Measurements from ENCODE around the gene JMY. TPM values are rescaled to one million over a fixed set of nuclear protein-coding genes. Genes with fewer than 3 reads are reported as not detected.

Gene JMY
- polyA plus RNA-seq, 1 of the 3 experiments (the other 2 are of a cell fraction): 1.7 TPM

DNA sequence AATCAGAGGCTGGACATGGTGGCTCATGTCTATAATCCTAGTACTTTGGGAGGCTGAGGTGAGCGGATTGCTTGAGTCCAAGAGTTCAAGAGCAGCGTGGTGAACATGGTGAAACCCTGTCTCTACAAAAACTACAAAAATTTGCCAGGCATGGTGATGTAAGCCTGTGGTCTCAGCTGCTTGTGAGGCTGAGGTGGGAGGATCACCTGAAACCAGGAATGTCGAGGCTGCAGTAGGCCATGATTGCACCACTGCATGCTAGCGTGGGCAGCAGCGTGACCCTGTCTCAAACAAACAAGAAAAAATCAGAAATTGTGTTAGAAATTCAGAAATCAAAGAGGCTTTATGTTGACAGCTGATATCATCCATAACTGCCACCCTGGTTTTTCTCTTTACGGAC is 21.4 kb downstream of the JMY start:
- DNase-seq: no peak
- WGBS (ENCODE audit: low lambda C conversion rate): 91% methylated on average over 6 of the region's 6 CpGs
- CTCF ChIA-PET: interaction anchor here (1.0 kb wide), 1 partner anchor 124 kb away, joined by 3 read pairs; no protein-coding TSS in a partner anchor
- Histone ChIP-seq H3K9me2 (no peaks in the 10 kb centered on the region), H3F3A (replicated peaks; ENCODE audit: insufficient read depth) (no peaks in the 10 kb centered on the region), H3K27ac (ENCODE audit: low read depth in 2 of 2, low read length in 1 of 2) (no peak overlapping the region), H3K9me3 (no peaks in the 10 kb centered on the region), H3K27me3 (ENCODE audit: insufficient read depth) (no peaks in the 10 kb centered on the region), H3K9ac (no peak overlapping the region), H4K20me1 (ENCODE audit: insufficient read depth) (peaks cover 12% of the 10 kb centered on the region), H3K36me3 (replicated peaks in 1 of 2; ENCODE audit: control insufficient read depth in 1 of 2, insufficient read depth in 2 of 2, low read length in 1 of 2) (no peaks in the 10 kb centered on the region), H3K4me3 (ENCODE audit: low read depth in 2 of 2, low read length in 1 of 2) (no peak overlapping the region), H2AFZ (ENCODE audit: low read depth) (no peak overlapping the region), H3K4me2 (no peak overlapping the region), H3K79me2 (ENCODE audit: insufficient read depth) (no peaks in the 10 kb centered on the region), H3K4me1 (ENCODE audit: control insufficient read depth in 1 of 2, insufficient read depth in 2 of 2, low read depth in 1 of 2, low read length in 1 of 2) (no peaks in the 10 kb centered on the region)
- TF ChIP-seq, protein P1, sequence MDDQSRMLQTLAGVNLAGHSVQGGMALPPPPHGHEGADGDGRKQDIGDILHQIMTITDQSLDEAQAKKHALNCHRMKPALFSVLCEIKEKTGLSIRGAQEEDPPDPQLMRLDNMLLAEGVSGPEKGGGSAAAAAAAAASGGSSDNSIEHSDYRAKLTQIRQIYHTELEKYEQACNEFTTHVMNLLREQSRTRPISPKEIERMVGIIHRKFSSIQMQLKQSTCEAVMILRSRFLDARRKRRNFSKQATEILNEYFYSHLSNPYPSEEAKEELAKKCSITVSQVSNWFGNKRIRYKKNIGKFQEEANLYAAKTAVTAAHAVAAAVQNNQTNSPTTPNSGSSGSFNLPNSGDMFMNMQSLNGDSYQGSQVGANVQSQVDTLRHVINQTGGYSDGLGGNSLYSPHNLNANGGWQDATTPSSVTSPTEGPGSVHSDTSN (IDR thresholded peaks at IDR 0.05): no peak
- TF ChIP-seq, protein P2, sequence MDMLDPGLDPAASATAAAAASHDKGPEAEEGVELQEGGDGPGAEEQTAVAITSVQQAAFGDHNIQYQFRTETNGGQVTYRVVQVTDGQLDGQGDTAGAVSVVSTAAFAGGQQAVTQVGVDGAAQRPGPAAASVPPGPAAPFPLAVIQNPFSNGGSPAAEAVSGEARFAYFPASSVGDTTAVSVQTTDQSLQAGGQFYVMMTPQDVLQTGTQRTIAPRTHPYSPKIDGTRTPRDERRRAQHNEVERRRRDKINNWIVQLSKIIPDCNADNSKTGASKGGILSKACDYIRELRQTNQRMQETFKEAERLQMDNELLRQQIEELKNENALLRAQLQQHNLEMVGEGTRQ (IDR thresholded peaks at IDR 0.05; ENCODE audit: borderline replicate concordance, low read depth, low read length): no peak
- TF ChIP-seq TCF12 (IDR thresholded peaks at IDR 0.05) (no peak), CHD2 (IDR thresholded peaks at IDR 0.05; ENCODE audit: low read length, partially characterized antibody) (no peak), NRF1 (IDR thresholded peaks at IDR 0.05; ENCODE audit: low read depth, low read length) (no peak), SIN3A (IDR thresholded peaks at IDR 0.05; ENCODE audit: borderline replicate concordance, low read depth, low read length) (no peak), GABPA (IDR thresholded peaks at IDR 0.05; ENCODE audit: low read depth) (no peak), TEAD4 (IDR thresholded peaks at IDR 0.05; ENCODE audit: borderline replicate concordance, insufficient read depth) (no peak), SMC3 (IDR thresholded peaks at IDR 0.05; ENCODE audit: low read depth, low read length) (no peak), YY1 (IDR thresholded peaks at IDR 0.05; ENCODE audit: low read depth) (no peak), EP300 (IDR thresholded peaks at IDR 0.05; ENCODE audit: borderline replicate concordance in 1 of 2, low read depth in 1 of 2, low read length in 1 of 2) (no peak), RXRA (IDR thresholded peaks at IDR 0.05; ENCODE audit: borderline replicate concordance, low read depth) (no peak), TAF1 (IDR thresholded peaks at IDR 0.05; ENCODE audit: borderline replicate concordance, low read depth, low read length) (no peak), NFIC (IDR thresholded peaks at IDR 0.05; ENCODE audit: borderline replicate concordance) (no peak), ELF1 (IDR thresholded peaks at IDR 0.05) (no peak), EZH2phosphoT487 (IDR thresholded peaks at IDR 0.05; ENCODE audit: borderline replicate concordance, low read depth) (no peak), MXI1 (IDR thresholded peaks at IDR 0.05; ENCODE audit: low read depth, low read length) (no peak)
- TF ChIP-seq, protein P3, sequence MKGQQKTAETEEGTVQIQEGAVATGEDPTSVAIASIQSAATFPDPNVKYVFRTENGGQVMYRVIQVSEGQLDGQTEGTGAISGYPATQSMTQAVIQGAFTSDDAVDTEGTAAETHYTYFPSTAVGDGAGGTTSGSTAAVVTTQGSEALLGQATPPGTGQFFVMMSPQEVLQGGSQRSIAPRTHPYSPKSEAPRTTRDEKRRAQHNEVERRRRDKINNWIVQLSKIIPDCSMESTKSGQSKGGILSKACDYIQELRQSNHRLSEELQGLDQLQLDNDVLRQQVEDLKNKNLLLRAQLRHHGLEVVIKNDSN (IDR thresholded peaks at IDR 0.05; ENCODE audit: borderline replicate concordance, low read depth): no peak
- TF ChIP-seq, protein P4, sequence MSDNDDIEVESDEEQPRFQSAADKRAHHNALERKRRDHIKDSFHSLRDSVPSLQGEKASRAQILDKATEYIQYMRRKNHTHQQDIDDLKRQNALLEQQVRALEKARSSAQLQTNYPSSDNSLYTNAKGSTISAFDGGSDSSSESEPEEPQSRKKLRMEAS (IDR thresholded peaks at IDR 0.05; ENCODE audit: low read depth): no peak
- TF ChIP-seq, protein P5, sequence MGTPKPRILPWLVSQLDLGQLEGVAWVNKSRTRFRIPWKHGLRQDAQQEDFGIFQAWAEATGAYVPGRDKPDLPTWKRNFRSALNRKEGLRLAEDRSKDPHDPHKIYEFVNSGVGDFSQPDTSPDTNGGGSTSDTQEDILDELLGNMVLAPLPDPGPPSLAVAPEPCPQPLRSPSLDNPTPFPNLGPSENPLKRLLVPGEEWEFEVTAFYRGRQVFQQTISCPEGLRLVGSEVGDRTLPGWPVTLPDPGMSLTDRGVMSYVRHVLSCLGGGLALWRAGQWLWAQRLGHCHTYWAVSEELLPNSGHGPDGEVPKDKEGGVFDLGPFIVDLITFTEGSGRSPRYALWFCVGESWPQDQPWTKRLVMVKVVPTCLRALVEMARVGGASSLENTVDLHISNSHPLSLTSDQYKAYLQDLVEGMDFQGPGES (IDR thresholded peaks at IDR 0.05; ENCODE audit: low read depth, low read length): no peak
- POLR2A ChIA-PET: no interaction called here
